Lower leg skin (tissue), 3 donors: Measurements from ENCODE around the gene TLE2.

Experiments used
- CTCF ChIP-seq, 3 donors: fragments of 450-650 bp; IDR thresholded peaks; one replicate each; pipeline ENCODE4 v1.5.1; 2016; ENCODE audit warnings: antibody characterized with exemption in 3 of 3, mild to moderate bottlenecking in 3 of 3, moderate library complexity in 2 of 3
- POLR2A ChIP-seq, 2 donors: fragments of 450-650 bp; IDR thresholded peaks; one replicate each; pipeline ENCODE4 v1.6.1; 2016 to 2017; ENCODE audit warnings: antibody characterized with exemption in 2 of 2, mild to moderate bottlenecking in 1 of 2, moderate library complexity in 1 of 2

GRCh38 chr19:3028305-3029064, 595 bp downstream of the TLE2 start:
- TF ChIP-seq CTCF (IDR thresholded peaks at IDR 0.05) (no peak), POLR2A (IDR thresholded peaks at IDR 0.05) (no peak)
